Epithelial cell of proximal tubule (primary cell): ENCODE results near the gene GNS. TPM values are rescaled to one million over a fixed set of nuclear protein-coding genes. Genes with fewer than 3 reads are reported as not detected.
"Not testable (repeated sequence)": the region's sequence is repeated elsewhere in the genome, so short reads cannot be mapped to it uniquely, and the experiment has no call there.

Experiments used
- DNase-seq: peaks from one replicate; pipeline ENCODE4 v3.0.0-alpha.2; 2011; ENCODE audit warnings: low read depth
- H3K4me3 ChIP-seq: 2 replicates; pipeline ENCODE4 v1.5.1; 2011; ENCODE audit warnings: low read depth, mild to moderate bottlenecking, low read length
- CTCF ChIP-seq: conservative IDR thresholded peaks from 2 replicates; pipeline ENCODE4 v1.5.1; 2012; ENCODE audit warnings: low read depth, mild to moderate bottlenecking, low read length
- total RNA-seq: library from RNA; depleted of rRNA; stranded (reverse); fragments of >200 nt; gene quantifications from 2 replicates; pipeline ENCODE4 v1.2.3, GENCODE V29; 2015

GNS gene
- total RNA-seq, 1 donor from 2014 or later = 63.9 TPM

GRCh38 chr12:64780132-64780530 lies 20.9 kb upstream of the GNS start:
- H3K4me3 ChIP-seq = peak overlapping the region; percentile 52
- DNase-seq = no peak
- TF ChIP-seq CTCF = no peak

GRCh38 chr12:64779354-64779974 lies 20.3 kb upstream of the GNS start:
- TF ChIP-seq CTCF = no peak
- H3K4me3 ChIP-seq = no peak overlapping the region
- no peak for DNase-seq

GRCh38 chr12:64775147-64775736 lies 16.0 kb upstream of the GNS start:
- DNase-seq, H3K4me3 ChIP-seq: not testable (repeated sequence)

- H3K4me3 ChIP-seq = no peak overlapping the region
- peak; percentile 5 for TF ChIP-seq CTCF
- no peak for DNase-seq
Measured at GRCh38 chr12:64773386-64773785, 14.2 kb upstream of the GNS start.

GRCh38 chr12:64767495-64767894 lies 8.3 kb upstream of the GNS start:
- no peak overlapping the region for H3K4me3 ChIP-seq
- no peak for TF ChIP-seq CTCF
- no peak for DNase-seq

GRCh38 chr12:64760808-64761573 lies 1.8 kb upstream of the GNS start:
- no peak for TF ChIP-seq CTCF

GRCh38 chr12:64757771-64758170 lies 1.4 kb downstream of the GNS start:
- peak overlapping the region; percentile 98 for H3K4me3 ChIP-seq

More at GRCh38 chr12:64760808-64761573, 1.8 kb upstream of the GNS start:
- no peak for DNase-seq
- H3K4me3 ChIP-seq = no peak overlapping the region

More at GRCh38 chr12:64757771-64758170, 1.4 kb downstream of the GNS start:
- no peak for DNase-seq
- TF ChIP-seq CTCF = no peak
